Skin of body (tissue), 2 donors: ENCODE measurements around the gene DLAT. TPM values are rescaled to one million over a fixed set of nuclear protein-coding genes. Genes with fewer than 3 reads are reported as not detected.
A peak's percentile ranks its signal among the peaks of the same experiment; 100 is the strongest.
"Not testable (repeated sequence)": the region's sequence is repeated elsewhere in the genome, so short reads cannot be mapped to it uniquely, and the experiment has no call there.

Experiments
- DNase-seq: peaks from one replicate; lab custom pipeline; 2025; lab: John Stamatoyannopoulos, UW
- total RNA-seq: library from RNA; depleted of rRNA; stranded (reverse); fragments of >200 nt; gene quantifications from one replicate; pipeline ENCODE4 v1.2.3, GENCODE V29; 2014

DLAT gene
- total RNA-seq, 1 donor from 2014 or later, result 28.2 TPM

- DNase-seq, result not testable (repeated sequence)
Measured at GRCh38 chr11:112048256-112048655, 23.0 kb downstream of the DLAT start.

GRCh38 chr11:112049777-112050176, 24.6 kb downstream of the DLAT start:
- no peak for DNase-seq

GRCh38 chr11:112050721-112051120, 25.5 kb downstream of the DLAT start:
- DNase-seq, result no peak

- no peak for DNase-seq
Measured at GRCh38 chr11:112051768-112052167, 26.6 kb downstream of the DLAT start.

GRCh38 chr11:112057170-112057569, 32.0 kb downstream of the DLAT start:
- DNase-seq, result no peak

- DNase-seq, result no peak
Measured at GRCh38 chr11:112058103-112058502, 32.9 kb downstream of the DLAT start.

- no peak for DNase-seq
Measured at GRCh38 chr11:112062923-112063322, 37.7 kb downstream of the DLAT start.

- DNase-seq, result peak; percentile 89
Measured at GRCh38 chr11:112073941-112074811, 49.0 kb downstream of the DLAT start, which contains the start of the genes NKAPD1 and PIH1D2. Gene NKAPD1, plus strand, starts transcription at chr11:112074299. Its CDS starts 1,276 bp downstream, at chr11:112075575. Gene PIH1D2, minus strand, starts transcription at chr11:112074017. Its CDS starts 843 bp downstream, at chr11:112073174.

GRCh38 chr11:112082729-112083128, 57.5 kb downstream of the DLAT start:
- DNase-seq, result no peak

- no peak for DNase-seq
Measured at GRCh38 chr11:112085822-112086421, 60.7 kb downstream of the DLAT start.

- peak; percentile 98 for DNase-seq
Measured at GRCh38 chr11:112086422-112087191, 61.4 kb downstream of the DLAT start, which contains the start of the genes SDHD and TIMM8B. Gene SDHD, plus strand, starts transcription at chr11:112086873. Its CDS starts 35 bp downstream, at chr11:112086908. Gene TIMM8B, minus strand, starts transcription at chr11:112086756. Its CDS starts 33 bp downstream, at chr11:112086723.

GRCh38 chr11:112087212-112087611, 62.0 kb downstream of the DLAT start:
- DNase-seq, result no peak

- DNase-seq, result not testable (repeated sequence)
Measured at GRCh38 chr11:112095302-112095701, 70.1 kb downstream of the DLAT start.

GRCh38 chr11:112096194-112096593, 71.0 kb downstream of the DLAT start:
- no peak for DNase-seq

- DNase-seq, result no peak
Measured at GRCh38 chr11:112097734-112098528, 72.7 kb downstream of the DLAT start.

- DNase-seq, result no peak
Measured at GRCh38 chr11:112100462-112100861, 75.3 kb downstream of the DLAT start.

- DNase-seq, result no peak
Measured at GRCh38 chr11:112103446-112103845, 78.2 kb downstream of the DLAT start.

GRCh38 chr11:112106070-112106469, 80.9 kb downstream of the DLAT start:
- no peak for DNase-seq
